Measurements from ENCODE around the gene IL21. TPM values are rescaled to one million over a fixed set of nuclear protein-coding genes. Genes with fewer than 3 reads are reported as not detected.

The IL21 gene
- polyA plus RNA-seq (2013, experiment 1 of 2), result not detected
- polyA plus RNA-seq (2013, experiment 2 of 2), result not detected

- no peak for DNase-seq
- H2BK15ac ChIP-seq (ENCODE audit: low read depth, poor library complexity, severe bottlenecking), result no peak within 1 kb of the TSS
- H3K36me3 ChIP-seq (ENCODE audit: control insufficient read depth in 1 of 2, insufficient read depth in 2 of 2, low read depth in 1 of 2, low read length in 2 of 2), result no peaks in the 10 kb centered on the region
Observed at GRCh38 chr4:122621016-122621507, at the start of gene IL21. Gene IL21 (minus strand): TSS chr4:122621066. CDS start chr4:122621011, 55 bp downstream.

GRCh38 chr4:122669911-122670738 lies 49.3 kb upstream of the IL21 start:
- H2BK120ac ChIP-seq (ENCODE audit: low read depth, low read length), result no peak overlapping the region
- H3K36me3 ChIP-seq (ENCODE audit: control insufficient read depth in 1 of 2, insufficient read depth in 2 of 2, low read depth in 1 of 2, low read length in 2 of 2), result no peaks in the 10 kb centered on the region
- H2BK15ac ChIP-seq (ENCODE audit: low read depth, poor library complexity, severe bottlenecking), result no peak overlapping the region
- no peaks in the 10 kb centered on the region for H3K79me1 ChIP-seq (replicated peaks; ENCODE audit: low read length, poor library complexity, severe bottlenecking)
- H3K18ac ChIP-seq (ENCODE audit: low read depth in 1 of 2, low read length in 2 of 2), result peak overlapping the region in 1 of 2 experiments; percentile 38
- no peak for DNase-seq
- WGBS, result 97% methylated on average over 30 of the region's 33 CpGs
- no peak overlapping the region for H3K4ac ChIP-seq (ENCODE audit: low read depth in 1 of 2, low read length in 2 of 2)
- H3K4me2 ChIP-seq (ENCODE audit: low read length, poor library complexity, severe bottlenecking), result no peak overlapping the region
- peak overlapping the region in 1 of 2 experiments; percentile 55 for H3K14ac ChIP-seq (ENCODE audit: low read length in 2 of 2)
- H2BK12ac ChIP-seq (ENCODE audit: low read length in 2 of 2), result peak overlapping the region in 1 of 2 experiments; percentile 54
- no peak overlapping the region for H2AK5ac ChIP-seq (ENCODE audit: low read length, severe bottlenecking)
- H4K91ac ChIP-seq (ENCODE audit: low read length), result no peak overlapping the region
- no peak overlapping the region for H3K9ac ChIP-seq (ENCODE audit: low read length)
- H2AFZ ChIP-seq (ENCODE audit: low read depth, low read length), result no peak overlapping the region
- no peak overlapping the region for H3K27ac ChIP-seq (ENCODE audit: low read length, poor library complexity, severe bottlenecking)
- no peak overlapping the region for H4K8ac ChIP-seq (ENCODE audit: low read length)
- peak overlapping the region in 1 of 2 experiments; percentile 83 for H3K23ac ChIP-seq (ENCODE audit: low read length in 2 of 2)
- H3K4me1 ChIP-seq (ENCODE audit: control insufficient read depth, insufficient read depth, low read depth, low read length), result peaks cover 4% of the 10 kb centered on the region
- H2BK5ac ChIP-seq (ENCODE audit: low read depth, low read length, poor library complexity, severe bottlenecking), result no peak overlapping the region
- H3K27me3 ChIP-seq (ENCODE audit: control insufficient read depth in 1 of 2, insufficient read depth in 1 of 2, low read length in 2 of 2), result no peaks in the 10 kb centered on the region
- no peaks in the 10 kb centered on the region for H3K9me3 ChIP-seq (ENCODE audit: control insufficient read depth, low read length)
- H3K4me3 ChIP-seq (ENCODE audit: insufficient read depth in 1 of 2, low read depth in 1 of 2, low read length in 2 of 2), result no peak overlapping the region

More at GRCh38 chr4:122621016-122621507, at the start of gene IL21:
- Histone ChIP-seq H3K9me3 (ENCODE audit: control insufficient read depth, low read length) (no peaks in the 10 kb centered on the region), H2BK120ac (ENCODE audit: low read depth, low read length) (no peak within 1 kb of the TSS), H3K79me1 (replicated peaks; ENCODE audit: low read length, poor library complexity, severe bottlenecking) (no peaks in the 10 kb centered on the region), H2AK5ac (ENCODE audit: low read length, severe bottlenecking) (no peak within 1 kb of the TSS), H3K14ac (ENCODE audit: low read length in 2 of 2) (no peak within 1 kb of the TSS), H2AFZ (ENCODE audit: low read depth, low read length) (no peak within 1 kb of the TSS), H2BK12ac (ENCODE audit: low read length in 2 of 2) (no peak within 1 kb of the TSS), H3K4me3 (ENCODE audit: insufficient read depth in 1 of 2, low read depth in 1 of 2, low read length in 2 of 2) (no peak within 1 kb of the TSS), H3K27ac (ENCODE audit: low read length, poor library complexity, severe bottlenecking) (no peak within 1 kb of the TSS), H3K4ac (ENCODE audit: low read depth in 1 of 2, low read length in 2 of 2) (no peak within 1 kb of the TSS), H3K23ac (ENCODE audit: low read length in 2 of 2) (no peak within 1 kb of the TSS), H3K18ac (ENCODE audit: low read depth in 1 of 2, low read length in 2 of 2) (no peak within 1 kb of the TSS), H3K4me1 (ENCODE audit: control insufficient read depth, insufficient read depth, low read depth, low read length) (no peaks in the 10 kb centered on the region), H4K91ac (ENCODE audit: low read length) (no peak within 1 kb of the TSS), H2BK5ac (ENCODE audit: low read depth, low read length, poor library complexity, severe bottlenecking) (no peak within 1 kb of the TSS), H3K9ac (ENCODE audit: low read length) (no peak within 1 kb of the TSS), H4K8ac (ENCODE audit: low read length) (no peak within 1 kb of the TSS), H3K27me3 (ENCODE audit: control insufficient read depth in 1 of 2, insufficient read depth in 1 of 2, low read length in 2 of 2) (no peaks in the 10 kb centered on the region), H3K4me2 (ENCODE audit: low read length, poor library complexity, severe bottlenecking) (no peak within 1 kb of the TSS)
- 78% methylated on average over 3 of the region's 4 CpGs for WGBS

GRCh38 chr4:122668241-122668640 lies 47.4 kb upstream of the IL21 start:
- H3K4me2 ChIP-seq (ENCODE audit: low read length, poor library complexity, severe bottlenecking), result no peak overlapping the region
- WGBS, result 41% methylated on average over 4 of the region's 4 CpGs
- H3K4me3 ChIP-seq (ENCODE audit: insufficient read depth in 1 of 2, low read depth in 1 of 2, low read length in 2 of 2), result no peak overlapping the region
- DNase-seq, result peak; percentile 75
- H2BK120ac ChIP-seq (ENCODE audit: low read depth, low read length), result no peak overlapping the region
- H3K9ac ChIP-seq (ENCODE audit: low read length), result peak overlapping the region; percentile 71
- H3K27ac ChIP-seq (ENCODE audit: low read length, poor library complexity, severe bottlenecking), result no peak overlapping the region
- no peak overlapping the region for H3K14ac ChIP-seq (ENCODE audit: low read length in 2 of 2)
- H3K18ac ChIP-seq (ENCODE audit: low read depth in 1 of 2, low read length in 2 of 2), result peak overlapping the region in 1 of 2 experiments; percentile 3
- H3K79me1 ChIP-seq (replicated peaks; ENCODE audit: low read length, poor library complexity, severe bottlenecking), result no peaks in the 10 kb centered on the region
- H2AK5ac ChIP-seq (ENCODE audit: low read length, severe bottlenecking), result no peak overlapping the region
- H2BK12ac ChIP-seq (ENCODE audit: low read length in 2 of 2), result peak overlapping the region in 1 of 2 experiments; percentile 91
- H2AFZ ChIP-seq (ENCODE audit: low read depth, low read length), result no peak overlapping the region
- H4K8ac ChIP-seq (ENCODE audit: low read length), result no peak overlapping the region
- H2BK15ac ChIP-seq (ENCODE audit: low read depth, poor library complexity, severe bottlenecking), result no peak overlapping the region
- no peaks in the 10 kb centered on the region for H3K27me3 ChIP-seq (ENCODE audit: control insufficient read depth in 1 of 2, insufficient read depth in 1 of 2, low read length in 2 of 2)
- H3K23ac ChIP-seq (ENCODE audit: low read length in 2 of 2), result no peak overlapping the region
- H3K4me1 ChIP-seq (ENCODE audit: control insufficient read depth, insufficient read depth, low read depth, low read length), result peaks cover 4% of the 10 kb centered on the region
- H3K4ac ChIP-seq (ENCODE audit: low read depth in 1 of 2, low read length in 2 of 2), result peak overlapping the region in 1 of 2 experiments; percentile 40
- no peaks in the 10 kb centered on the region for H3K9me3 ChIP-seq (ENCODE audit: control insufficient read depth, low read length)
- H3K36me3 ChIP-seq (ENCODE audit: control insufficient read depth in 1 of 2, insufficient read depth in 2 of 2, low read depth in 1 of 2, low read length in 2 of 2), result no peaks in the 10 kb centered on the region
- H2BK5ac ChIP-seq (ENCODE audit: low read depth, low read length, poor library complexity, severe bottlenecking), result no peak overlapping the region
- H4K91ac ChIP-seq (ENCODE audit: low read length), result no peak overlapping the region

GRCh38 chr4:122666527-122667245 lies 45.8 kb upstream of the IL21 start:
- Histone ChIP-seq H3K36me3 (ENCODE audit: control insufficient read depth in 1 of 2, insufficient read depth in 2 of 2, low read depth in 1 of 2, low read length in 2 of 2) (no peaks in the 10 kb centered on the region), H2AFZ (ENCODE audit: low read depth, low read length) (no peak overlapping the region), H2AK5ac (ENCODE audit: low read length, severe bottlenecking) (peak overlapping the region; percentile 93), H3K4ac (ENCODE audit: low read depth in 1 of 2, low read length in 2 of 2) (peak overlapping the region in 1 of 2 experiments; percentile 47), H3K27ac (ENCODE audit: low read length, poor library complexity, severe bottlenecking) (peak overlapping the region; percentile 52), H3K79me1 (replicated peaks; ENCODE audit: low read length, poor library complexity, severe bottlenecking) (no peaks in the 10 kb centered on the region), H3K27me3 (ENCODE audit: control insufficient read depth in 1 of 2, insufficient read depth in 1 of 2, low read length in 2 of 2) (no peaks in the 10 kb centered on the region), H3K4me3 (ENCODE audit: insufficient read depth in 1 of 2, low read depth in 1 of 2, low read length in 2 of 2) (no peak overlapping the region), H2BK15ac (ENCODE audit: low read depth, poor library complexity, severe bottlenecking) (no peak overlapping the region), H2BK5ac (ENCODE audit: low read depth, low read length, poor library complexity, severe bottlenecking) (no peak overlapping the region), H3K18ac (ENCODE audit: low read depth in 1 of 2, low read length in 2 of 2) (peak overlapping the region; percentile 28 to 72), H3K23ac (ENCODE audit: low read length in 2 of 2) (no peak overlapping the region), H3K4me1 (ENCODE audit: control insufficient read depth, insufficient read depth, low read depth, low read length) (peaks cover 4% of the 10 kb centered on the region), H3K9ac (ENCODE audit: low read length) (peak overlapping the region; percentile 71), H3K9me3 (ENCODE audit: control insufficient read depth, low read length) (no peaks in the 10 kb centered on the region), H3K14ac (ENCODE audit: low read length in 2 of 2) (no peak overlapping the region), H2BK120ac (ENCODE audit: low read depth, low read length) (no peak overlapping the region), H4K8ac (ENCODE audit: low read length) (no peak overlapping the region), H3K4me2 (ENCODE audit: low read length, poor library complexity, severe bottlenecking) (no peak overlapping the region), H2BK12ac (ENCODE audit: low read length in 2 of 2) (no peak overlapping the region), H4K91ac (ENCODE audit: low read length) (no peak overlapping the region)
- no CpG with 5 or more reads among the region's 2 CpGs for WGBS
- DNase-seq, result peak; percentile 91
